ENCODE results near the gene ORMDL1. TPM values are rescaled to one million over a fixed set of nuclear protein-coding genes. Genes with fewer than 3 reads are reported as not detected.

ORMDL1 gene
- total and polyA plus RNA-seq, 2 of the 13 experiments (the other 11 are each of a cell fraction or from before 2014, with no cell fraction given): 67.5 to 160 TPM

GRCh38 chr2:189762551-189763298, 21.4 kb downstream of the ORMDL1 start, which contains the start of gene OSGEPL1 (continued):
- TF ChIP-seq ZNF44 (CRISPR knock-in tag; IDR thresholded peaks at IDR 0.05) (no peak), SATB2 (CRISPR knock-in tag; IDR thresholded peaks at IDR 0.05) (no peak), ZNF607 (CRISPR knock-in tag; IDR thresholded peaks at IDR 0.05; ENCODE audit: borderline replicate concordance) (no peak; the same call in 1 of the 2 replicates), ZNF207 (IDR thresholded peaks at IDR 0.05; ENCODE audit: borderline replicate concordance) (no peak), ZSCAN9 (CRISPR knock-in tag; IDR thresholded peaks at IDR 0.05; ENCODE audit: borderline replicate concordance) (peak; percentile 66; the same call in 1 of the 2 replicates), ISX (CRISPR knock-in tag; conservative IDR thresholded peaks at IDR 0.05) (no peak), NR3C1 (CRISPR knock-in tag; IDR thresholded peaks at IDR 0.05) (no peak), NFKB2 (CRISPR knock-in tag; IDR thresholded peaks at IDR 0.05; ENCODE audit: borderline replicate concordance) (peak; percentile 94), TBL1XR1 (IDR thresholded peaks at IDR 0.05; ENCODE audit: borderline replicate concordance, low read length, partially characterized antibody) (no peak), PLSCR1 (CRISPR knock-in tag; IDR thresholded peaks at IDR 0.05; ENCODE audit: borderline replicate concordance) (no peak), MIER2 (CRISPR knock-in tag; IDR thresholded peaks at IDR 0.05) (no peak), MIXL1 (CRISPR knock-in tag; IDR thresholded peaks at IDR 0.05) (no peak), ZNF839 (CRISPR knock-in tag; IDR thresholded peaks at IDR 0.05; ENCODE audit: borderline replicate concordance) (peak; percentile 41; the same call in 1 of the 2 replicates), FOXK1 (CRISPR knock-in tag; IDR thresholded peaks at IDR 0.05; ENCODE audit: borderline replicate concordance, low read depth) (0 out of 2 replicates have a peak, but pooled peaks have one; percentile 11), KDM6A (CRISPR knock-in tag; IDR thresholded peaks at IDR 0.05; ENCODE audit: low read depth) (no peak), TBX3 (IDR thresholded peaks at IDR 0.05; ENCODE audit: borderline replicate concordance) (no peak), MED8 (CRISPR knock-in tag; IDR thresholded peaks at IDR 0.05; ENCODE audit: insufficient replicate concordance) (peak; percentile 24), HBP1 (CRISPR knock-in tag; IDR thresholded peaks at IDR 0.05; ENCODE audit: low read depth) (peak; percentile 96), ETV6 (CRISPR knock-in tag; conservative IDR thresholded peaks at IDR 0.05) (no peak), SP140L (CRISPR knock-in tag; IDR thresholded peaks at IDR 0.05; ENCODE audit: borderline replicate concordance) (no peak; the same call in 1 of the 2 replicates), ZNF670 (CRISPR knock-in tag; IDR thresholded peaks at IDR 0.05; ENCODE audit: borderline replicate concordance) (no peak), TSC22D2 (CRISPR knock-in tag; IDR thresholded peaks at IDR 0.05; ENCODE audit: borderline replicate concordance) (peak; percentile 78), NFYB (CRISPR knock-in tag; IDR thresholded peaks at IDR 0.05) (0 out of 2 replicates have a peak, but pooled peaks have one; percentile 42)
- TF ChIP-seq, protein P1, sequence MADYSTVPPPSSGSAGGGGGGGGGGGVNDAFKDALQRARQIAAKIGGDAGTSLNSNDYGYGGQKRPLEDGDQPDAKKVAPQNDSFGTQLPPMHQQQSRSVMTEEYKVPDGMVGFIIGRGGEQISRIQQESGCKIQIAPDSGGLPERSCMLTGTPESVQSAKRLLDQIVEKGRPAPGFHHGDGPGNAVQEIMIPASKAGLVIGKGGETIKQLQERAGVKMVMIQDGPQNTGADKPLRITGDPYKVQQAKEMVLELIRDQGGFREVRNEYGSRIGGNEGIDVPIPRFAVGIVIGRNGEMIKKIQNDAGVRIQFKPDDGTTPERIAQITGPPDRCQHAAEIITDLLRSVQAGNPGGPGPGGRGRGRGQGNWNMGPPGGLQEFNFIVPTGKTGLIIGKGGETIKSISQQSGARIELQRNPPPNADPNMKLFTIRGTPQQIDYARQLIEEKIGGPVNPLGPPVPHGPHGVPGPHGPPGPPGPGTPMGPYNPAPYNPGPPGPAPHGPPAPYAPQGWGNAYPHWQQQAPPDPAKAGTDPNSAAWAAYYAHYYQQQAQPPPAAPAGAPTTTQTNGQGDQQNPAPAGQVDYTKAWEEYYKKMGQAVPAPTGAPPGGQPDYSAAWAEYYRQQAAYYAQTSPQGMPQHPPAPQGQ (CRISPR knock-in tag; IDR thresholded peaks at IDR 0.05; ENCODE audit: borderline replicate concordance): no peak
- TF ChIP-seq, protein P2, sequence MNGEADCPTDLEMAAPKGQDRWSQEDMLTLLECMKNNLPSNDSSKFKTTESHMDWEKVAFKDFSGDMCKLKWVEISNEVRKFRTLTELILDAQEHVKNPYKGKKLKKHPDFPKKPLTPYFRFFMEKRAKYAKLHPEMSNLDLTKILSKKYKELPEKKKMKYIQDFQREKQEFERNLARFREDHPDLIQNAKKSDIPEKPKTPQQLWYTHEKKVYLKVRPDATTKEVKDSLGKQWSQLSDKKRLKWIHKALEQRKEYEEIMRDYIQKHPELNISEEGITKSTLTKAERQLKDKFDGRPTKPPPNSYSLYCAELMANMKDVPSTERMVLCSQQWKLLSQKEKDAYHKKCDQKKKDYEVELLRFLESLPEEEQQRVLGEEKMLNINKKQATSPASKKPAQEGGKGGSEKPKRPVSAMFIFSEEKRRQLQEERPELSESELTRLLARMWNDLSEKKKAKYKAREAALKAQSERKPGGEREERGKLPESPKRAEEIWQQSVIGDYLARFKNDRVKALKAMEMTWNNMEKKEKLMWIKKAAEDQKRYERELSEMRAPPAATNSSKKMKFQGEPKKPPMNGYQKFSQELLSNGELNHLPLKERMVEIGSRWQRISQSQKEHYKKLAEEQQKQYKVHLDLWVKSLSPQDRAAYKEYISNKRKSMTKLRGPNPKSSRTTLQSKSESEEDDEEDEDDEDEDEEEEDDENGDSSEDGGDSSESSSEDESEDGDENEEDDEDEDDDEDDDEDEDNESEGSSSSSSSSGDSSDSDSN (CRISPR knock-in tag; IDR thresholded peaks at IDR 0.05): peak; percentile 78
